ENCODE results near the gene SCYGR5.

Gene SCYGR5

DNA sequence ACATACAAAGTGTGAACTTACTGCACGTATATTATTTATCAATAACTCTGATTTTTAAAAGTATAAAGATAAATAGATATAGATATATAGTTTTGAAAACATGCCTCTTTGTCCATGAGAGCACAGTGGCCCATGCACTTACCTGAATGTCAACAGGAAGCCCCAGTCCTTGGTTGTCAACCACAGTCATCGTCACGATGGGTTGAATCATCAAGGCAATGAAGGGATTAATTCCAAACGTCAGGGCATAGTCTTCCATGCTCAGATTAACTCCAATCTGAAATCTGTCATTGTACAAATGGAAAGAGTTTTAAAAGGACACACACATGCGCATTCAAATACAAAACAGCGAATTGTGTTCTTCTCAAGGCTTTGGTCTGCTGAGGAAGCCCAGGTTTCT is 33.8 kb upstream of the SCYGR5 start:
- H3K27ac ChIP-seq = no peak overlapping the region
- TF ChIP-seq CTCF (conservative IDR thresholded peaks at IDR 0.05) = no peak

- TF ChIP-seq ZFX (IDR thresholded peaks at IDR 0.05) = no peak
- no peak for TF ChIP-seq CTCF (conservative IDR thresholded peaks at IDR 0.05)
- no peak overlapping the region for H3K27ac ChIP-seq
Observed at GRCh38 chr2:227634201-227634600, 32.4 kb upstream of the SCYGR5 start.

DNA sequence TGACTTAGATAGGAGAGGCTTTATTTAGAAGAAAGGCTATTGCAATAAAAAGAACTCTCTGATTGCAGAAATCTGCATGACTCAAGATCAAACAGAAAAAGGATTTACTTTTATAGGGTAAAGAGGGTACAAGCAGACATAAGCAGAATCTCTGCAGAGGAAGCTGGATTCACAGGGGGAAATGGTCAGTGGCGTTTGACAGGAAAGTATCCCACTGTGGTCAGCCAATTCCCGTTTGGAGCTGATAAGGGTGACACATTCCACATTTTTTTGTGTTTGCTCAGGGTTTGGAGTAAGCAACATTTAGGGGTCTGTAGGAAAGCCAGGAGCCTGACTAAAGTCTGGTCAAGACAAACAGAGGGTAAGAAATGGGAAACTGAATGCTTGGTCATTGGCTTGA is 23.9 kb upstream of the SCYGR5 start:
- no peak overlapping the region for H3K27ac ChIP-seq
- TF ChIP-seq CTCF (conservative IDR thresholded peaks at IDR 0.05) (no peak), ZFX (IDR thresholded peaks at IDR 0.05) (no peak)

DNA sequence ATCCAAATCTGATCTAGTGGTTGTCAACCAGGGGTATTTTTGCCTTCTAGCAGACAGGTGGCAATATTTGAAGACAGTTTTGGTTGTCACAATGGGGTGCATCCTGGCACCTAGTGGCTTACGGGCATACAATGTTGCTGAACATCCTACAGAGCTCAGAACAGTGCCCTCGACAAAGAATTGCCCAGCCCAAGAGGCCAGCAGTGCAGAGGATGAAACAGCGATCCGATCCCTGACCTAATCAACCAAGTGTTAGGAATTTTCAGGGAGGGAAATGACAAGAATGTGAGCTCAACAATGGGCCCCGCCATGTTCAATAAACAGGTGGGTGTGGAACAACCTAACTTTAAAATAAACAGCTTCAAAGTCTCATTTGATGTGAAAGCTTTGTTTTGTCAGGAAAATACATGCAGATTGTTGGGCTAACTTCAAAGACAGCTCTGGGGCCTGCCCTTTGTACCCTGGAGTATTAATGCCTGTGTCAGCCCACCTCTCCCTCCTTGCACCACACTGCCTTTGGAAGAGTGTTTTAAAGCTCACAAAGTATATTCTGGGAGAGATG is 22.5 kb upstream of the SCYGR5 start:
- no peak for TF ChIP-seq CTCF (conservative IDR thresholded peaks at IDR 0.05)
- no peak for TF ChIP-seq ZFX (IDR thresholded peaks at IDR 0.05)
- H3K27ac ChIP-seq = no peak overlapping the region

- H3K27ac ChIP-seq = no peak overlapping the region
- TF ChIP-seq CTCF (conservative IDR thresholded peaks at IDR 0.05) = no peak
Observed at GRCh38 chr2:227653419-227653818, 13.2 kb upstream of the SCYGR5 start.

DNA sequence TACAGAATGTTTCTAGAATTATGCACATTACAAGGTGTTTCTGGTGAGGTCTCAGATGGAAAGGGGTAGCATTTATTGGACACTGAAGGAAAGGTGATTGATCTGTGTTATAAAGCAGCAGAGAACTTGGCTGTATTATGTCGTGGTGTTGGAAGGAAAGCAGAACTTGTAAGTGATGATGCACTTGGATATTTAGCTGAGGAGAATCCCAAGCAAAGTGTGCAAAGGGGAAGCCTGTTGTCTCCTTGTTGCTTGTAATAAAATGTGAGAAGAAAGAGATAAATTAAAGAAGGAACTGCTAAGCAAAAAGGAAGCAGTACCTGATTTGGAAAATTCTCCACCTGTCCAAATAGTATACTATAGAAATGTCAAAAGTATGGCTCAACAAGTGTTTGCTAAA is 12.2 kb upstream of the SCYGR5 start:
- no peak overlapping the region for H3K27ac ChIP-seq
- no peak for TF ChIP-seq CTCF (conservative IDR thresholded peaks at IDR 0.05)
- TF ChIP-seq ZFX (IDR thresholded peaks at IDR 0.05) = no peak

DNA sequence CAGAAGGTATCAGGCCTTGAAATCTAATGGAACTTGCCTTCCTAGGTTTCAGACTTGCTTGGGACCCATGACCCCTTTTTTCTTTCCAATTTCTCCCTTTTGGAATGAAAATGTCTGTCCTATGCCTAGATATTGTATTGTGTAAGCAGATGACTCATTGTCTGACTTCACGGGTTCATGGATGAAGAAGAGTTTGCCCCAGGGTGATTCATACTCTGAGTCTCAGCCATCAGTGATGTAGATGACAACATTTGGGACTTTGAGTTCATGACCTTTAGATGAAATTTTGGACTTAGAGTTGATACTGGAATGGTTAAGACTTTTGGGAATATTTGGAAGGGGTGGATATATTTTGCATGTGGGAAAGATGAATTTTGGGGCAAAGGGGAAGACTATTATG is 11.2 kb upstream of the SCYGR5 start:
- TF ChIP-seq ZFX (IDR thresholded peaks at IDR 0.05) = no peak
- TF ChIP-seq CTCF (conservative IDR thresholded peaks at IDR 0.05) = no peak
- no peak overlapping the region for H3K27ac ChIP-seq
